ENCODE results near the gene INO80B. TPM values are rescaled to one million over a fixed set of nuclear protein-coding genes. Genes with fewer than 3 reads are reported as not detected.
"Not testable (repeated sequence)": the region's sequence is repeated elsewhere in the genome, so short reads cannot be mapped to it uniquely, and the experiment has no call there.

INO80B gene
- total RNA-seq, 1 donor from 2014 or later, result 16.5 TPM

DNA sequence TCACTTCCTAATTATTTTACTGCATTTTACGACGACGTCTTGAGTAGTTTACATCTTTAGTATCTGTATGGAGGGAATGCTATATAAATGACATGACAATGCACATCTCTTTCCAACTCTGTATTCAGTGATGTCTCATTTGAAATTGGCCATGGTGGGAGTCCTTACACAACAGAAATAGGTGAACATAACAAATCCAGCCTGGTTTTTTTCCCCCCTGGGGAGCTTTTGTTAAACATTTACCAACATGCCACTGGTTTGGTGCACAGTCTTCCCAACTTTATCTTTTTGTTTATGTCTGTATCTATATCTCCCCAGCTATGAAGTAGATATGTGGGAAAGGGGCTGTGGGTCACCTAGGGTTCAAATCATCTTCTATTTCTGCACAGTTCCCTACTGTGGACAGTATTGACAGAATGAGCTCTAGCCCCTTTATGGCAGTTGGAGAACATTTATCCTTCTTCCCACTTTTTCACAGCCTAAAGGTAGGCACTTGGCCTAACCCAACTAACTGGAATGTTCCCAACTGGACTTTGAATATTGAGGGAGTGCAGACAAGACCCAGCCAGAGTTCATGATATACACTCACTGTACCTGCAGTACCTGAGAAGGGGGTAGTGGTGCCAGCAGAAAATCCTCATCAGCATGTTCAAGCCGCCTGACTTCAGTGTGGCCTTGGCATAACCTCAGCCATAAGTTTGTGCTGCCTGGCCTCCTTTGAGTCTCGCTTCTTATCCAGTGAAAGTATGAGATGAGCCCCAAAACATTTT, 7.5 kb upstream of the INO80B start:
- peak; percentile 82 for ATAC-seq
- DNase-seq (ENCODE audit: low spot score), result peak; percentile 76

DNA sequence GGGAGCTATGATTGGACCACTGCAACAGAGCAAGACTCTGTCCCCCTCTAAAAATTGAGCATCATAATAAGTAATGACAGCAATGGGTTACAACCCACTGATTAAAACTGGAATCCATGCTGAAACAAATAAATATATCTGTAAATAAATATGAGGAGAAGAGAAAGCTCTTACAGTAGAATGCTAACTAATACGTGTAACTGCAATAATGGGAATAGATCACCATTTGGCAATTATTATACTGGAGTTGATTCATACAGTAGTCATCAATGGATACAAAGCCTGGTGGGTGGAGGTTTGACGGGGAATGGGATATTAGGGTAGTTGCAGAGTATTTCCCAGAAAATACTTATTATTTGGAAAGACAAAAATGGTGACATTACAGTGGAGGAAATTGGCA, 6.1 kb upstream of the INO80B start:
- no peak for DNase-seq (ENCODE audit: low spot score)
- ATAC-seq, result no peak

DNA sequence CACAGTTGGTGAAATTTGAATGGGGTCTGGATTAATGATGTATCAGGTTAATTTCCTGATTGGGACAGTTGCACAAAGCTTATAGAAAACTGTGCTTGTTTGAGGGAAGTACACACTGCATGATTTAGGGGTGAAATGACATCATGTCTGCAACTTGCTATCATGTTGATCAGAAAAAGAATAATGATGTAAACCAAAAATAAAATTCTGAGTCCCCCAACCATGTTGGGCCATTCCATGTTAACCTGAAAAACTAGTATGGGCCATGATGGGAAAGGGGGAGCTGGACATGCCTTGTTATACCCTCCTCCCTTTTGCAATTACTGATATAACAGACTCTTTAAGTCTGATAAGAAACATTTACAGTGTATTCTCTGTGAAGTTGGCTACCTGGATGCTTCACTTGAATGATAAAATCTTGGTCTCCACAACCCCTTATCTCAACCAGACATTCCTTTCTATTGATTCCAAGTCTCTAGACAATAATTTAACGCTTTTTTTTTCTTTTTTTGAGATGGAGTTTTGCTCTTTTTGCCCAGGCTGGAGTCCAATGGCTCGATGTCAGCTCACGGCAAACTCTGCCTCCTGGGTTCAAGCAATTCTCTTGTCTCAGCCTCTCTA, 4.2 kb upstream of the INO80B start:
- no peak for ATAC-seq
- no peak for DNase-seq (ENCODE audit: low spot score)

DNA sequence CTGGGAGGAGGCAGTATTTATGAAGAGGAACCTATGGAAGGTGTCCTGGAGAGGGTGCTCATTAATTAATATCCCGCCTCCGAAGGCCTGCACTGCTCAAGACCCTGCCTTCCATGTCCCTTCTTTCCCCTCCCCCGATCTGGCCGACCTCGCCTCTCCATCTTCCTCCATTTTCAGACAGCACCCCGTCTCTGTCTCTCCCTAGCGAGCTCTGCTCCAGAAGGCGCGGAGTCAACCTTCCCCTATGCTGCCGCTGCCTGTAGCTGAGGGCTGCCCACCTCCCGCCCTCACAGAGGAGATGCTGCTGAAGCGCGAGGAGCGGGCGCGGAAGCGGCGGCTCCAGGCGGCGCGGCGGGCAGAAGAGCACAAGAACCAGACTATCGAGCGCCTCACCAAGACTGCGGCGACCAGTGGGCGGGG, 2.3 kb downstream of the INO80B start:
- DNase-seq (ENCODE audit: low spot score), result no peak
- no peak for ATAC-seq

DNA sequence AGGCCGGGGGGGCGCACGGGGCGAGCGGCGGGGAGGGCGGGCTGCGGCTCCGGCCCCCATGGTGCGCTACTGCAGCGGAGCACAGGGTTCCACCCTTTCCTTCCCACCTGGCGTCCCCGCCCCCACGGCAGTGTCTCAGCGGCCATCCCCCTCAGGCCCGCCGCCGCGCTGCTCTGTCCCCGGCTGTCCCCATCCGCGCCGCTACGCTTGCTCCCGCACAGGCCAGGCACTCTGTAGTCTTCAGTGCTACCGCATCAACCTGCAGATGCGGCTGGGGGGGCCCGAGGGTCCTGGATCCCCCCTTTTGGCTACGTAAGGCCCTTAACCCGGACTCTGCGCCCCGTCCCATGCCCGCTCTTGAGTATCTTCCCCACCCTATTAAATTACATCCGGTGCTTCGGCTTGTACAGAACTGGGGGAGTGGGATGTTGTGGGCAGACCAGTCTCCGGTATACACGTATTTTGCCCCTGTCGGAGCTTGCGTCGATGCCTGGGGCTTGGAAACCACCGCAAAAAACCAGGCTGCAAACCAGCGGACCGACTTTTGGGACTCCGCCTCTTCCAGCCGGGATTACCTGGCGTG, 2.8 kb downstream of the INO80B start:
- ATAC-seq, result peak; percentile 62
- DNase-seq (ENCODE audit: low spot score), result peak; percentile 79

DNA sequence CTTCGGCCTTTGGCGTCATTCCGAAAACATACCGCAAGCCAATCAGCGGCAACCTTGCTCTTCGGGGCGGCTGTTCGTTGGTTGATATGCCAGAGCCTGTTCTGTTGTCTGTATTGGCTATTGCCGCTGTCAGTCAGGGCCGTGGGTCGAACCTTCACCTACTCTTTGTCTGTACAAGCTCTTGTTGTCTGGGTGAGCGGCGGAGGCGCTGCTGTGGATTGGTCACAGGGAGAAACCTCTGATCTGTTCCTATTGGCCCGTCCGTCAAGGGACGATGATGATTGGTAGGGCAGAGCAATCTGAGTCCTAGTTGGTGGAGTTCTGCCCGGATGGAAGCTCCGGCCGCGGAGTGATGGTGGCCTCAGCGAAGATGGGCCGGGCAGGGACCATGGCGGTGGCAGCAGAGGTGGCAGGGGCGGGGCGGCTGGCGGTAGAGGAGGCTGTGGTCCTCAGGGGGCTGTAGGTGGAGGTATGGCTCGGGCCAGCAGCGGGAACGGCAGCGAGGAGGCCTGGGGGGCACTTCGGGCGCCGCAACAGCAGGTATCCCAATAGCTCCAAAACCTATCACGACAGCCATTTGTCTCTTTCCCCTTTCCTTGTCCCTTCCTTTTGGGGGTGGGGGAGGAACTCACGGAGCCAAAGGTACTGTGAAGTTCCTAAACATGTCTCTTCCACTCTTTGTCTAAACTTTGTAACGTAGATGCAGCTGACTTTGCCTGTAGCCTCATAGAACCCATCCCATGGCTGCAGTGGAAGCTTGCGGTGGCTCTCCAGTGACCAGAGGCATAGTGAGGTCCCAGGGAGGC, 3.4 kb downstream of the INO80B start, which contains the start of gene WBP1:
TSS of gene WBP1 (plus strand) at position 307 of the 806 bp plus-strand sequence. CDS start at position 472, 165 bp downstream.
- peak; percentile 82 for ATAC-seq
- peak; percentile 100 for DNase-seq (ENCODE audit: low spot score)

DNA sequence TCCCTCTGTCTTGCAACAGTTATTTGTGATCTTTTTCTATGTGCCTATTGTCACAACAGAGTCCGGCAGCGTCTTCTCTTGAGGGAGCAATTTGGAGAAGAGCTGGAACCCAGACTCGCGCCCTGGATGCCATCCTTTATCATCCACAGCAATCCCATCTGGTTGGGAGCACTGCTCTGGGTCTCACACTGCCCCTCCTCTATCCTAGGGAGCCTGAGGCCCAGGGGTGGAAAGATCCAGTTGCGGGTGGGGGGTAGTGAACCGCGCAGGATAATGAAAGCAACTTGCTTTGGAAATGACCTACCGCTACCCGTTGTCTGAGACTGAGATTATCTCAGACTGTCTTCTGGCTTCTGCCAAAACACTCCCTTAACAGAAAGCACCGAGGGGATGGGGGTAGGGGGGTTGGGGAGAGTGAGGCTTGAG, 4.1 kb downstream of the INO80B start:
- DNase-seq (ENCODE audit: low spot score), result no peak

DNA sequence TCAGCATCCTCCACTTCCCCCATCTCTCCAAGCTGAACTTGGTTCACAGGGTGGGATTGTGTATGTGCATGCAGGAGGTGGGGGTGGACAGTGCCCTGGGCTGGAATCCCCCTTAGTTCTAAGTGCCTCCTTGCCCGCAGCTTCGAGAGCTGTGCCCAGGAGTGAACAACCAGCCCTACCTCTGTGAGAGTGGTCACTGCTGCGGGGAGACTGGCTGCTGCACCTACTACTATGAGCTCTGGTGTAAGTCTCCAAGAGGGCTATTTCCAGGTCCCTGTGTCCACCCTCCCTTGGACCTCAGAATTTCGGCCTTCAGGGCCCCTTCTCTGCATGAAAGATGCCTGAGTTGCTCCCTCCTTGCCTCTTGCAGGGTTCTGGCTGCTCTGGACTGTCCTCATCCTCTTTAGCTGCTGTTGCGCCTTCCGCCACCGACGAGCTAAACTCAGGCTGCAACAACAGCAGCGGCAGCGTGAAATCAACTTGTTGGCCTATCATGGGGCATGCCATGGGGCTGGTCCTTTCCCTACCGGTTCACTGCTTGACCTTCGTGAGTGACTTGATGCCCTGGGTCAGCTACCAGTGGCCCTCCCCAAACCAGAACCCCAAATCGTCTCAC, 4.7 kb downstream of the INO80B start:
- DNase-seq (ENCODE audit: low spot score); ATAC-seq: not testable (repeated sequence)

More for the DNA sequence above, 4.1 kb downstream of the INO80B start:
- ATAC-seq, result no peak

DNA sequence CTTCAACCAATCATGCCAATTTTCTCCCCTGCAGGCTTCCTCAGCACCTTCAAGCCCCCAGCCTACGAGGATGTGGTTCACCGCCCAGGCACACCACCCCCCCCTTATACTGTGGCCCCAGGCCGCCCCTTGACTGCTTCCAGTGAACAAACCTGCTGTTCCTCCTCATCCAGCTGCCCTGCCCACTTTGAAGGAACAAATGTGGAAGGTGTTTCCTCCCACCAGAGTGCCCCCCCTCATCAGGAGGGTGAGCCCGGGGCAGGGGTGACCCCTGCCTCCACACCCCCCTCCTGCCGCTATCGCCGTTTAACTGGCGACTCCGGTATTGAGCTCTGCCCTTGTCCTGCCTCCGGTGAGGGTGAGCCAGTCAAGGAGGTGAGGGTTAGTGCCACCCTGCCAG, 5.3 kb downstream of the INO80B start:
- not testable (repeated sequence) for DNase-seq (ENCODE audit: low spot score); ATAC-seq

DNA sequence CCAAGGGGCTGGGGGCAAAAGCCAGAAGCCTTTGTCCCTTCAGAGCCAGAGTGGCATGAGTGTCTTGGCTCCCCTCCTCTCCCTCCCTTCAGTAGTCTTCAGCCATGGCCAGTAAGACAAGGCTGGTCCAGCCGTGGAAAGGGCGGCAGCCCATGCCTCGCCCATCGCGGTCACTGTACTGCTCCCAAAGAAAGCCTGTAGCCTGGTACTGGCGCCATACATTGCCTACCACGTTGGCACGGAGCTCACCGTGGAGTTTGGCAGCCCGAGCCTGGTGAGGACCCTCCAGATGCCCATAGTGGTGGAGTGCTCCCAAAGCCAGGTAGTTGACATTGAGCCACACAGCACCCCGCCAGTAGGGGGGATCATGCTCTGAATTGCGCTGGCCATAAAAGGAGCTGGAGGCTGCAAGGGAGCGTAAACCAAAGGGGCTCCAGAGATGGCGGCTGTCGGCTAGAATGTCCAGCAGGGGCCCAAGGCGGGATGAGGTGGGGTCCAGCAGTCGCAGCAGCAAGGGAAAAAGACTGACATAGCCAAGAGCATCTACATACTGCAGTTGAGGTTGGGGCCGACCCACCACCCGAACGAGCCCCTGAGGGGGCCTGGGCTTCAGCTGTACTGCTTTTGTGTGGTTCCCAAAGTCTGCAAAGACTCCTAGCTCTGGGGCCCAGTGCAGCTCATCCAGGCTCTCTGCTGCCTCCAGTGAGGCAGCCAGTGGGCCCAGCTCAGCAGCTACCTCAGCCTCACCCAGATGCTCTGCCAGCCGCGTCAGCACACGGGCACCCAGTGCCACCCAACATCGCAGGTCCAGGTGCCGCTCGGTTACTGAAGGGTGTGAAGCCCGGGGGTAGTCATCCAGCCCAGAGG, 6.5 kb downstream of the INO80B start:
- no peak for DNase-seq (ENCODE audit: low spot score)

DNA sequence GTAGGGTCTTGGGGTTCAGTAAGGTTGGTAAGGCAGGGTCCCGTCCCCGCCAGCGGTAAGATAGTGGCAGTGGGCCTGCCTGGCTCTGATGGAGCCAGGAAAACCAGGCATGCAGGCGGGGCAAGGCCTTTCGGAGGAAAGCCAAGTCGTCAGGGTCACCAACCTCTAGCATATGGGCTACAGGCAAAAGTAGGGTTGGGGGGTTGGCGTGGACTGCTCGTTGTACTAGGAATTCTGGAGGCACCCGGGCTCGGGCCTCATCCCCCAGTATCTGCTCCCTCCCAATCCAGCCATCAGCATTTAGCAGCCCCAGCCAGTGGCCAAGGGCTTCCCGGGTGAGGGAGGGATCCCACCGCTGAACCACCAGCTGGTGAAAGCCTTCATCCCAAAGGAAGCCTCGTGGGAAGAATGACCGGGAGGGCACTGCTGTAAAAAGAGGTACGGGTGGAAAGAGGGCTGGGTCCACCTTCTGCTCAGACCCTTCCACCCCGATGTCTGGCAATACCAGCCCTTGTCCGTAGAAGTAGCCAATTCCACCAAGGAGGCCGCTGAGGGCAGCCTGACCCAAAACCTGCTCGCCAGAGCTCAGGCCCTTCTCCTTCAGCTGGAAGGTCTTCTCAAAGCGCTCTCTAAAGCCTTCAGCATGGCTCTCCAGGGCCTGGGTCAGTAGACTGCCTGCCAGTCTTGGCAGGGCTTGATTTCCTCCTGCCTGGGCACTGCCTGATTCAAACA, 7.3 kb downstream of the INO80B start:
- ATAC-seq, result no peak
- DNase-seq (ENCODE audit: low spot score), result no peak

More for the DNA sequence above, 6.5 kb downstream of the INO80B start:
- ATAC-seq, result no peak

DNA sequence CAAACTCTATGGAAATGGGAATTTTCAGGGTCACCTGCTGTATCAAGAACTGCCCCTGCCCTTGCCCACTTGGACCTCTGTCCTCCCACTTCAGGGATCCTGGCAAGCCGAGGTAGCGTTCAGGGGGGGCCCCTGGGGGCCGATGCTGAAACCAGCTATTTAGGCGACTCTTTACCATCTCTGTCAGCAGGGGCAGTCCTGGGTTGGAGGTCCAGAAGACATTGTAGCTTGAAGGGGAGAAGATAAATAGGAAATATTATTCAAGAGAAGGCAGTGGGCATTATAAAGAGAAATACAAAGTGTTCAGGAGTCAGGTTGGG, 7.9 kb downstream of the INO80B start:
- ATAC-seq (no peak), DNase-seq (ENCODE audit: low spot score) (no peak)

DNA sequence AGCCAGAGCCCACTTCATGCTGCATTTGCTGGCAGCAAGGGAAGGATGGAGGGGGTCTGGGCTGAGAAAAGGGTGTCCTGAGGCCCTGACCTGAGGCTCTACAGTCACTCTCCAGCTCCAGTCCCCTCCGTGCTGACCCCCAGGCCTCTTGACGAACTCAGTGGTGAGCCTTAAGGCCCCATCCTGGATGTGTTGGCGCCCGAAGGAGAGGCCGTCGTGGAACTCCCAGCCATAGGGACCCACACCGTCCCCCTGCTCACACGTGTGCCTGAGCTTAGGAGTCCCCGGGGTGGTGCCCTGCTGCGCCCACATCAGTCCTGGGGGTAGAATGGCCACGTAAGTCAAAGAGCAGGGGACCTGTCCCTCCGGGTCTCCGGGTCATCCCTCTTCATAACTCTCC, 9.5 kb downstream of the INO80B start:
- DNase-seq (ENCODE audit: low spot score) (no peak), ATAC-seq (peak; percentile 1)

DNA sequence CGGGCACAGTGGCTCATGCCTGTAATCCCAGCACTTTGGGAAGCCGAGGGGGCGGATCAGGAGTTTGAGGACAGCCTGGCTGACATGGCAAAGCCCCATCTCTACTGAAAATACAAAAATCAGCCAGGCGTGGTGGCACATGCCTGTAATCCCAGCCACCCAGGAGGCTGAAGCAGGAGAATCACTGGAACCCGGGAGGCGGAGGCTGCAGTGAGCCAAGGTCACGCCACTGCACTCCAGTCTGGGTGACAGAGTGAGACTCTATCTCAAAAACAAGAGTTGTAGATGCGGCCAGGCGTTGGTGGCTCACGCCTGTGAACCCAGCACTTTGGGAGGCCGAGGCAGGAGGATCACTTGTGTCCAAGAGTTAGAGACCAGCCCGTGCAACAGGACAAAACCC, 15.9 kb downstream of the INO80B start:
- DNase-seq (ENCODE audit: low spot score); ATAC-seq: not testable (repeated sequence)

DNA sequence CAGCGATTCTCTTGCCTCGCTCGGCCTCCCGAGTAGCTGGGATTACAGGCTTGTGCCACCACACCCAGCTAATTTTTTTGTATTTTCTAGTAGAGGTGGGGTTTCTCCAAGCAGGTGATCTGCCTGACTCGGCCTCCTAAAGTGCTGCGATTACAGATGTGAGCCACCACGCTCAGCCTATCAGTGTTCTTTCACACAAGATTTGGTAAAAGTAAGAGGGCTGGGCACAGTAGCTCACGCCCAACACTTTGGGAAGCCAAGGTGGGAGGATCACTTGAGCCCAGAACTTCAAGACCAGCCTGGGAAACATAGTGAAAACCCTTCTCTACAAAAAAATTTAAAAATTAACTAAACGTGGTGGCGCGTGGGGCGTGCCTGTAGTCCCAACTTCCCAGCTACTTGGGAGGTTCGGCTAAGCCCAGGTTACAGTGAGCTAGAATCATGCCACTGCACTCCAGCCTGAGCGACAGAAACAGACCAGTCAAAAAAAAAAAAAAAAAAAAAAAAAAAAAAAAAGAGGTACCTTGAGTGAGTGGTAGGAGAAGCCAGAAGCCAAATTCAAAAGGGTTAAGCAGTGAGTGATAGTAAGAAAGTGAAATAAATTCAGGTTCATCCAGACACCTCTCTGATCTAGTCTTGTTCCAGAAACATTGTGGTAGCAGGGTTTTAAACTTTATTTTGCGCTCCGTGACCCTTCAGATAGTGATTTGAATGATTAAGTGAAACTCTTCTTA, 16.6 kb downstream of the INO80B start:
- ATAC-seq, result peak; percentile 46
- no peak for DNase-seq (ENCODE audit: low spot score)

DNA sequence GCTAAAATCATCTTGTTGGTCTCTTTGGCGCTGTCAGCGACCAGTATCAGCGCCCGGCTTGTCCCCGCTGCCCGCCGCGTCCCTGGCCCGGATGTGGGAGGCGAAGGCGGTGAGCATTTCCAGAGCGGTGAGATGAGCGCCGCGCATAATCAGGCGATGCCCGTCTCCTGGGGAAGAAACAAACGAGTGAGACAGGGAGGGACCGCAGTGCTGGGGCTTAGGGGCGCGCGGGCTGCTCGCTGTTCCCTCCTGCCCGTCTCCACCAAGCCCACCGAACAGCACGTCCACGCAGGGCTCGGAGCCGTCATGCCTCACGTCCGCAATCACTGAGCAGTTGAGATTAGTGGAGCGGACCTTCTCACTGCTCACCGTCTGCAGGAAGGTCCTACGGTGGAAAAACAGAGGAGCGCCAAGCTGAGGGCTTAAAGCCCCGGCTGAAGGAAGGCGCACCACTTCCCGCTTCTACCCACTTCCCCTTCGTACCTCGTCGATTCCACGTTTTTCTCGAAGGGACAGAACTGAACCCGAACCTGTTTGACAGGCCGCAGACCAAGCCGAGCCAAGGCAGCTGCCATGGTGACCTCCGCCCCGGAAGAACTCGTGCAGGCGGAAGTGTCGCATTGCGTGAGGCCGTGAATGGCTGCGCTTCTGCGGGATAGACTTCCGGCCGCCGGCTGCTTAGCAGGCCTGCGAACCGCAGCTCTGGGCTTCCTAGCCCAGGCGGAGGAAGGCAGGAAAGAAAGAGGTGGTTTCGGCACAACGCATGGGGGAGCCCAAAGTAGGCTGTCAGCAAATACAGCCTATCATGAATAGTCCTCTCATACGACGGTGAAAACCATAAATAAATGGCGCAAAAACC, 17.4 kb downstream of the INO80B start, which contains the start of gene MRPL53:
TSS of gene MRPL53 (minus strand) at position 595 of the 859 bp plus-strand sequence. CDS start at position 575, 20 bp downstream.
- DNase-seq (ENCODE audit: low spot score), result peak; percentile 96
- peak; percentile 91 for ATAC-seq

DNA sequence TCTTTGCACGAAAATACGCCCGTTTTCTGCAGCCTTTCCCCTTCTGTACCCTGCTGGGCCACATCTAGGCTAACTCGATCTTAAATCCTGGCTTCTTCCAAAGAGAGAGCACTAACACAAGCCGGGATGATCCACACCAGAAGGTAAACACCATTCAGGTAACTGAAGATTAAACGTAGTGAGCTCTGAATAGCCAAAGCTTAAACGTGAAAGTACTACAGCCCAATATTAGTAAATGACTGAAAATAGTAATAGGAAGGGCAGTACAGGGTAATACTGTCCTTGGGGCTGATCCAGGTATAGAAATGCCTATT, 18.0 kb downstream of the INO80B start:
- no peak for DNase-seq (ENCODE audit: low spot score)

More for the DNA sequence above, 18.0 kb downstream of the INO80B start:
- peak; percentile 16 for ATAC-seq
